H1 (cell line): ENCODE results near the gene DMRT1.

ENCODE experiments used
- ATF3 ChIP-seq: IDR thresholded peaks from 2 replicates; pipeline ENCODE4 v1.6.1; 2011; ENCODE audit warnings: low read depth, mild to moderate bottlenecking, low read length; ENCODE audit not compliant: insufficient read depth
- CREB1 ChIP-seq: IDR thresholded peaks from 2 replicates; pipeline ENCODE4 v1.6.1; 2012; ENCODE audit warnings: inconsistent platforms
- CTCF ChIP-seq, 3 experiments: IDR thresholded peaks; 1 replicate in 2 of 3; 2 replicates in 1 of 3; pipeline versions ENCODE4 v1.5.1 to v1.6.1; 2011; ENCODE audit warnings: low read length in 3 of 3, mild to moderate bottlenecking in 3 of 3, inconsistent platforms in 2 of 3, low read depth in 1 of 3, moderate library complexity in 1 of 3; ENCODE audit not compliant: insufficient read depth in 1 of 3; ENCODE audit errors: control extremely low read depth in 1 of 3
- EP300 ChIP-seq, 2 experiments: IDR thresholded peaks; 1 replicate in 1 of 2; 2 replicates in 1 of 2; pipeline ENCODE4 v1.6.1; 2011 to 2012; ENCODE audit warnings: low read depth in 2 of 2, low read length in 2 of 2, mild to moderate bottlenecking in 2 of 2, borderline replicate concordance in 1 of 2, inconsistent platforms in 1 of 2, moderate library complexity in 1 of 2
- JUN ChIP-seq: IDR thresholded peaks from 2 replicates; pipeline ENCODE4 v1.6.1; 2011; ENCODE audit warnings: low read depth, mild to moderate bottlenecking, improper control_type of control experiment, low read length
- KDM1A ChIP-seq: fragments of 200-600, 300-600 bp; sonication (generic); IDR thresholded peaks from 2 replicates; pipeline ENCODE4 v1.7.1; 2016; ENCODE audit warnings: mild to moderate bottlenecking, low read length, borderline replicate concordance
- POLR2A ChIP-seq, 2 experiments: IDR thresholded peaks; 1 replicate in 1 of 2; 2 replicates in 1 of 2; pipeline ENCODE4 v1.6.1; 2011; ENCODE audit warnings: low read depth in 2 of 2, low read length in 2 of 2, mild to moderate bottlenecking in 2 of 2; ENCODE audit errors: control extremely low read depth in 1 of 2
- RBBP5 ChIP-seq: IDR thresholded peaks from 2 replicates; pipeline ENCODE4 v1.7.1; 2012; ENCODE audit warnings: low read depth, mild to moderate bottlenecking, inconsistent platforms, low read length, moderate library complexity, borderline replicate concordance
- RNF2 ChIP-seq: fragments of 200-900, 300-1000 bp; sonication (generic); IDR thresholded peaks from 2 replicates; pipeline ENCODE4 v1.7.1; 2016; ENCODE audit warnings: borderline replicate concordance, low read depth, mild to moderate bottlenecking, antibody characterized with exemption, low read length; ENCODE audit not compliant: poor library complexity, severe bottlenecking; ENCODE audit errors: missing control alignments

GRCh38 chr9:1013021-1013420, 171.5 kb downstream of the DMRT1 start:
- no peak for TF ChIP-seq POLR2A (IDR thresholded peaks at IDR 0.05; ENCODE audit: control extremely low read depth in 1 of 2, low read depth in 2 of 2, low read length in 2 of 2)
- TF ChIP-seq CTCF (IDR thresholded peaks at IDR 0.05; ENCODE audit: control extremely low read depth in 1 of 3, insufficient read depth in 1 of 3, low read depth in 1 of 3, low read length in 3 of 3), result no peak
- no peak for TF ChIP-seq RNF2
- TF ChIP-seq ATF3, result no peak
- no peak for TF ChIP-seq RBBP5
- TF ChIP-seq EP300 (IDR thresholded peaks at IDR 0.05; ENCODE audit: borderline replicate concordance in 1 of 2, low read depth in 2 of 2, low read length in 2 of 2), result no peak
- no peak for TF ChIP-seq JUN
- TF ChIP-seq CREB1, result no peak
- TF ChIP-seq KDM1A, result no peak
